Keratinocyte (primary cell): ENCODE results near the gene DPP10.

Source experiments
- CTCF ChIP-seq, 3 experiments: IDR thresholded peaks in 1 of 3; conservative IDR thresholded peaks in 1 of 3; optimal IDR thresholded peaks in 1 of 3; 2 replicates in 2 of 3; 3 replicates in 1 of 3; pipeline versions ENCODE3 to v1.5.1; 2011; ENCODE audit warnings: low read length in 3 of 3, mild to moderate bottlenecking in 3 of 3, moderate library complexity in 2 of 3, control low read depth in 1 of 3, inconsistent platforms in 1 of 3; ENCODE audit not compliant: insufficient read depth in 2 of 3; ENCODE audit errors: extremely low read depth in 1 of 3
- EZH2 ChIP-seq: IDR thresholded peaks from one replicate; pipeline ENCODE4 v1.6.1; 2012; ENCODE audit warnings: inconsistent platforms, mild to moderate bottlenecking, low read length, moderate library complexity

DNA sequence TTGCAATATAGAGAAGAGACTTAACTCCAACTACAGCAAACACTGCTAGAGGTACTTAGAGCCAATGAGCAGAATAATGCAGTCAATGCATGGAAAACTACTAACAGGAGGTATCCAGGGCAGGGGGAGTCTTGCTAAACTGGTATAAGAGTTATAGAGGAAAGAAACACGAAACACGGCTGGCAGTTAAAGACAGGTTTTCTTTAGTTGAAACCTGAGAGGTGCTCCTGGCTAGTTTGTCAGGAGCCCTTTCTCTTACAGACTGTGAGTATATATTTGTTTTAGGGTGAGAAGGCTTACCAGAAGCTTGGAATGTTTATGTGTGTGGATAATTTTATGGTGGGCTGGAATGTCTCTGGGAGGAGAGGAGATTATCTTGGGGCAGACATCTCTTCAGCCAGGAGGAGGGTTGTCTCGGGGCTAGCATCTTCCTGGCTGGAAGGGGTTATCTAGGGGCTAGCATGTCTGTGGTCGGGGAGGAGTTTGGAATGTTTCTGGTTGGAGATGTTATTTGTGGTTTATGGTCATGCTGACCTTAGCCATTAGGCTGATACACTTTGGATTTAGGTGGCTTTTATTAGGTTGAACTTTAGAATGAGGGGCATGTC is 1048.8 kb downstream of the DPP10 start:
- TF ChIP-seq CTCF (optimal IDR thresholded peaks at IDR 0.05 in 1 of 3, IDR thresholded peaks at IDR 0.05 in 1 of 3, conservative IDR thresholded peaks at IDR 0.05 in 1 of 3; ENCODE audit: extremely low read depth in 1 of 3, insufficient read depth in 2 of 3, low read length in 3 of 3): no peak
- TF ChIP-seq EZH2: no peak
